ENCODE data around the gene BACH2.

GRCh38 chr6:89965441-89966227, 331.0 kb downstream of the BACH2 start:
- TF ChIP-seq, protein P1, sequence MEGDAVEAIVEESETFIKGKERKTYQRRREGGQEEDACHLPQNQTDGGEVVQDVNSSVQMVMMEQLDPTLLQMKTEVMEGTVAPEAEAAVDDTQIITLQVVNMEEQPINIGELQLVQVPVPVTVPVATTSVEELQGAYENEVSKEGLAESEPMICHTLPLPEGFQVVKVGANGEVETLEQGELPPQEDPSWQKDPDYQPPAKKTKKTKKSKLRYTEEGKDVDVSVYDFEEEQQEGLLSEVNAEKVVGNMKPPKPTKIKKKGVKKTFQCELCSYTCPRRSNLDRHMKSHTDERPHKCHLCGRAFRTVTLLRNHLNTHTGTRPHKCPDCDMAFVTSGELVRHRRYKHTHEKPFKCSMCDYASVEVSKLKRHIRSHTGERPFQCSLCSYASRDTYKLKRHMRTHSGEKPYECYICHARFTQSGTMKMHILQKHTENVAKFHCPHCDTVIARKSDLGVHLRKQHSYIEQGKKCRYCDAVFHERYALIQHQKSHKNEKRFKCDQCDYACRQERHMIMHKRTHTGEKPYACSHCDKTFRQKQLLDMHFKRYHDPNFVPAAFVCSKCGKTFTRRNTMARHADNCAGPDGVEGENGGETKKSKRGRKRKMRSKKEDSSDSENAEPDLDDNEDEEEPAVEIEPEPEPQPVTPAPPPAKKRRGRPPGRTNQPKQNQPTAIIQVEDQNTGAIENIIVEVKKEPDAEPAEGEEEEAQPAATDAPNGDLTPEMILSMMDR (conservative IDR thresholded peaks at IDR 0.05 in 1 of 2, IDR thresholded peaks at IDR 0.05 in 1 of 2; ENCODE audit: low read depth in 1 of 2, low read length in 2 of 2): no peak
- no peak for TF ChIP-seq EZH2 (IDR thresholded peaks at IDR 0.05; ENCODE audit: low read length, missing control alignments)

Measured in fibroblast of lung (primary cell).